Gastrocnemius medialis (tissue), 4 donors: ENCODE data around the gene ME1. TPM values are rescaled to one million over a fixed set of nuclear protein-coding genes. Genes with fewer than 3 reads are reported as not detected.

Experiments used
- ATAC-seq, 2 donors: fragments of 150-250 bp; one replicate each; pipeline ENCODE4 v1.9.1; 2016
- DNase-seq, 2 donors: peaks; one replicate each; pipeline ENCODE4 v3.0.0-alpha.2; 2019
- H3K27ac ChIP-seq, 4 donors: fragments of 200-600 bp; sonication (generic); 1 replicate in 1 of 4; 2 replicates in 3 of 4; pipeline ENCODE4 v1.5.1; 2016 to 2018; ENCODE audit warnings: mild to moderate bottlenecking in 2 of 4, moderate library complexity in 1 of 4
- H3K27me3 ChIP-seq, 3 donors: fragments of 200-600 bp; sonication (generic) in 2 of 3; 1 replicate in 1 of 3; 2 replicates in 2 of 3; pipeline versions ENCODE4 v1.5.1 to v1.6.0; 2016 to 2019; ENCODE audit warnings: mild to moderate bottlenecking in 1 of 3, moderate library complexity in 1 of 3
- H3K36me3 ChIP-seq, 2 donors: fragments of 200-600 bp; sonication (generic) in 1 of 2; one replicate each; pipeline ENCODE4 v1.5.1; 2017 to 2018
- H3K4me1 ChIP-seq, 2 donors: fragments of 200-600 bp; sonication (generic) in 1 of 2; one replicate each; pipeline ENCODE4 v1.5.1; 2016 to 2017; ENCODE audit warnings: mild to moderate bottlenecking in 2 of 2
- H3K4me3 ChIP-seq, 4 donors: fragments of 200-600 bp; sonication (generic) in 3 of 4; 1 replicate in 1 of 4; 2 replicates in 3 of 4; pipeline ENCODE4 v1.5.1; 2016 to 2019; ENCODE audit warnings: mild to moderate bottlenecking in 2 of 4
- H3K9me3 ChIP-seq, 3 donors: fragments of 200-600 bp; sonication (generic) in 2 of 3; 1 replicate in 1 of 3; 2 replicates in 2 of 3; pipeline ENCODE4 v1.5.1; 2016 to 2019
- CTCF ChIP-seq, 5 experiments: fragments of 450-650 bp in 3 of 5; fragments of 200-600 bp in 2 of 5; sonication (generic) in 2 of 5; IDR thresholded peaks in 4 of 5; conservative IDR thresholded peaks in 1 of 5; 1 replicate in 4 of 5; 2 replicates in 1 of 5; pipeline ENCODE4 v1.5.1; 2016 to 2019; ENCODE audit warnings: antibody characterized with exemption in 5 of 5, mild to moderate bottlenecking in 3 of 5, moderate library complexity in 3 of 5
- POLR2A ChIP-seq, 2 donors: fragments of 450-650 bp; IDR thresholded peaks; one replicate each; pipeline ENCODE4 v1.6.1; 2017; ENCODE audit warnings: antibody characterized with exemption in 2 of 2, mild to moderate bottlenecking in 2 of 2, moderate library complexity in 2 of 2
- in situ Hi-C, 4 donors: fragments of 200-750 bp; cut with MboI; loops; one replicate each; pipeline versions ENCODE4 v1.15.0 to v1.8.0; 2017; ENCODE audit warnings: low sequenced_read_pairs in 4 of 4
- intact Hi-C: fragments of 100-400 bp; cut with DNase I; formaldehyde crosslinking; loops from one replicate; pipeline ENCODE4 v1.15.1; 2023; ENCODE audit warnings: low total_unique reads
- total RNA-seq, 4 donors: library from RNA; depleted of rRNA; stranded (reverse); fragments of >200 nt; gene quantifications; one replicate each; pipeline versions ENCODE4 v1.1.0 to v1.2.3, GENCODE V29; 2016

The ME1 gene
- total RNA-seq, 4 donors from 2014 or later, result 15.6 to 36.8 (median 25.4) TPM

GRCh38 chr6:83439201-83439600 is 8.3 kb upstream of the ME1 start:
- no peak overlapping the region for H3K4me3 ChIP-seq
- no peak for DNase-seq
- ATAC-seq, result no peak
- H3K27me3 ChIP-seq, result no peaks in the 10 kb centered on the region
- H3K27ac ChIP-seq, result no peak overlapping the region
- H3K4me1 ChIP-seq, result no peaks in the 10 kb centered on the region
- intact Hi-C loops (no loop called here), in situ Hi-C loops (no loop called here)
- TF ChIP-seq CTCF (IDR thresholded peaks at IDR 0.05 in 4 of 5, conservative IDR thresholded peaks at IDR 0.05 in 1 of 5), result no peak
- no peak for TF ChIP-seq POLR2A (IDR thresholded peaks at IDR 0.05)
- H3K9me3 ChIP-seq, result no peaks in the 10 kb centered on the region
- no peaks in the 10 kb centered on the region for H3K36me3 ChIP-seq

GRCh38 chr6:83436674-83437073 is 5.8 kb upstream of the ME1 start:
- no peaks in the 10 kb centered on the region for H3K36me3 ChIP-seq
- intact Hi-C loops (no loop called here), in situ Hi-C loops (no loop called here)
- peaks cover 0 to 4% of the 10 kb centered on the region in 2 donors for H3K4me1 ChIP-seq
- H3K27me3 ChIP-seq, result no peaks in the 10 kb centered on the region
- H3K27ac ChIP-seq, result no peak overlapping the region
- no peak for TF ChIP-seq POLR2A (IDR thresholded peaks at IDR 0.05)
- no peak for TF ChIP-seq CTCF (IDR thresholded peaks at IDR 0.05 in 4 of 5, conservative IDR thresholded peaks at IDR 0.05 in 1 of 5)
- H3K9me3 ChIP-seq, result no peaks in the 10 kb centered on the region
- DNase-seq (no peak), ATAC-seq (no peak)
- H3K4me3 ChIP-seq, result no peak overlapping the region

DNA sequence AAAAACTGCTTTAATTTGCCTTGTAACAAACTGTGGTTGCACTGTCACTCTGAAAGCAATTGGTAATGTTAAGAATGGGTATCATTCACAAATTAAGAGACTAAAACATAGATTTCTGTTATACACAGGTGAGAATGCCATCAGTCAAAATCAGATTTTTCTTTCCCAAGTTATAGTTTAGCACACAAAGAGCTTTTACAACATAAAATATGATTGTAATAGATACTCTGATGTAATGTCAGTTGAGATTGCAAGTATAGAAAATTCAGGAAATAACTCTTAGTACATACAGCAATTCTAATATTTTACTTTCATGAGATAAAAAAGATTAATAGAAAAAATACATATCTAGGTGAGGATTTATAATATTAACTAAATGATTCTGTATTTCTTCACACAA is 2.3 kb upstream of the ME1 start:
- no peak overlapping the region for H3K4me3 ChIP-seq
- in situ Hi-C loops (no loop called here), intact Hi-C loops (loop anchor here (5.0 kb wide), 1 partner anchor 84 kb away; no protein-coding TSS in a partner anchor)
- H3K4me1 ChIP-seq, result peaks cover 11 to 16% of the 10 kb centered on the region in 2 donors
- H3K36me3 ChIP-seq, result no peaks in the 10 kb centered on the region
- TF ChIP-seq CTCF (IDR thresholded peaks at IDR 0.05 in 4 of 5, conservative IDR thresholded peaks at IDR 0.05 in 1 of 5), result no peak
- no peak for TF ChIP-seq POLR2A (IDR thresholded peaks at IDR 0.05)
- DNase-seq (no peak), ATAC-seq (no peak)
- no peaks in the 10 kb centered on the region for H3K9me3 ChIP-seq
- peak overlapping the region in 3 of 4 donors; percentile 82 to 91 (median 83) for H3K27ac ChIP-seq
- H3K27me3 ChIP-seq, result no peaks in the 10 kb centered on the region

DNA sequence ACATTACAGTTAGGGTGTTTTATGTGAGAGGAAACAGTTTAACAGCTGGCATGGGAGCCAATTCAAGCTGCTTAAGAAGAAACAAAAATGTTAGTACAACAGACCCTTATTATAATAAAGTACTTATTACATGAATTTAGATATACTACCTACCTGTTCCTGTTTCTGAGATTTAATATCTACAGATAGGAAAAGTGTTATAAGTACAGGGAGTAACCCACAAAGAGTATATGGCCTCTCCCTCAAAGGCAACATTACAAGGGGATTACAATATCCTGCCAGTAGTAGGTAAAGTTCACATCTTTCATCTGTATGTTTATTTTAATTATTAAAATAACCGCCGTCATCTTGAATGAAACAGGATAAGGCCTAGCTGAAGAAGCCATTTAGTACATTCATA is 1.8 kb upstream of the ME1 start:
- no peak overlapping the region for H3K4me3 ChIP-seq
- in situ Hi-C loops, result no loop called here
- H3K27ac ChIP-seq, result peak overlapping the region; percentile 82 to 91 (median 85)
- no peaks in the 10 kb centered on the region for H3K27me3 ChIP-seq
- TF ChIP-seq POLR2A (IDR thresholded peaks at IDR 0.05) (no peak), CTCF (IDR thresholded peaks at IDR 0.05 in 4 of 5, conservative IDR thresholded peaks at IDR 0.05 in 1 of 5) (no peak)
- no peak for ATAC-seq
- DNase-seq, result no peak
- H3K4me1 ChIP-seq, result peaks cover 11 to 18% of the 10 kb centered on the region in 2 donors
- no peaks in the 10 kb centered on the region for H3K36me3 ChIP-seq
- no peaks in the 10 kb centered on the region for H3K9me3 ChIP-seq
- intact Hi-C loops, result loop anchor here (5.0 kb wide), 1 partner anchor 85 kb away; no protein-coding TSS in a partner anchor
